Panc1 (cell line): ENCODE measurements around the gene CAMK2A. TPM values are rescaled to one million over a fixed set of nuclear protein-coding genes. Genes with fewer than 3 reads are reported as not detected.

Source experiments
- ATAC-seq: fragments of 200-7000 bp; cut with Tn5 transposase; 2 replicates; pipeline ENCODE4 v1.9.1; 2020; ENCODE audit warnings: mild to moderate bottlenecking, moderate library complexity
- BruUV-seq: library from RNA; stranded (reverse); fragments of 400-500 nt; replicated peaks from 2 replicates; lab custom pipeline; 2021; lab: Mats Ljungman, UMichigan
- CTCF ChIA-PET: fragments of 300-600 bp; sonication (Branson Sonifier 250); formaldehyde crosslinking; loops from one replicate; lab custom pipeline; 2022; ENCODE audit warnings: antibody characterized with exemption; lab: Charles Lee
- POLR2A ChIA-PET: fragments of 300-600 bp; sonication (Branson Sonifier 250); formaldehyde crosslinking; loops from one replicate; lab custom pipeline; 2022; ENCODE audit warnings: antibody characterized with exemption; lab: Charles Lee
- DNase-seq: peaks from one replicate; pipeline ENCODE4 v3.0.0-alpha.2; 2010; ENCODE audit warnings: low read depth, low spot score
- H3K27ac ChIP-seq: 2 replicates; pipeline ENCODE4 v1.5.1; 2011; ENCODE audit warnings: mild to moderate bottlenecking, low read length, inconsistent platforms
- H3K27me3 ChIP-seq: fragments of 200-500 bp; sonication (Bioruptor generic); 2 replicates; pipeline ENCODE4 v1.6.0; 2014; ENCODE audit warnings: low read length, inconsistent platforms; ENCODE audit not compliant: control insufficient read depth, insufficient read depth
- H3K36me3 ChIP-seq: fragments of 200-500 bp; sonication (Bioruptor generic); 2 replicates; pipeline ENCODE4 v1.5.1; 2014; ENCODE audit warnings: inconsistent platforms, mild to moderate bottlenecking, low read length, moderate library complexity; ENCODE audit not compliant: control insufficient read depth, insufficient read depth
- H3K4me1 ChIP-seq: 2 replicates; pipeline ENCODE4 v1.5.1; 2011; ENCODE audit warnings: inconsistent platforms, mild to moderate bottlenecking, low read length, moderate library complexity; ENCODE audit not compliant: control insufficient read depth, insufficient read depth
- H3K4me3 ChIP-seq, 2 experiments: 2 replicates each; pipeline ENCODE4 v1.5.1; 2011 to 2012; ENCODE audit warnings: low read depth in 2 of 2, low read length in 2 of 2, mild to moderate bottlenecking in 2 of 2, inconsistent platforms in 1 of 2, moderate library complexity in 1 of 2
- H3K9me3 ChIP-seq: fragments of 200-500 bp; sonication (Bioruptor generic); 2 replicates; pipeline ENCODE4 v1.5.1; 2014; ENCODE audit warnings: low read depth, mild to moderate bottlenecking, inconsistent platforms, low read length, moderate library complexity; ENCODE audit not compliant: control insufficient read depth, insufficient read depth
- POLR2AphosphoS5 ChIP-seq: IDR thresholded peaks from 2 replicates; pipeline ENCODE4 v1.6.1; 2012; ENCODE audit warnings: mild to moderate bottlenecking, low read depth, low read length, moderate library complexity
- SIN3A ChIP-seq: IDR thresholded peaks from 2 replicates; pipeline ENCODE4 v1.6.1; 2012; ENCODE audit warnings: low read depth, mild to moderate bottlenecking, low read length, moderate library complexity, borderline replicate concordance; ENCODE audit not compliant: insufficient read depth
- TCF7L2 ChIP-seq: IDR thresholded peaks from 2 replicates; pipeline ENCODE4 v1.6.1; 2011; ENCODE audit warnings: mild to moderate bottlenecking, low read depth, low read length, inconsistent platforms
- in situ Hi-C: cut with HindIII; loops from 2 replicates; pipeline ENCODE4 v1.10.0; 2016; ENCODE audit warnings: low sequenced_read_pairs, low pct_unique_long_range_greater_than_20kb
- intact Hi-C: fragments of 100-400 bp; cut with micrococcal nuclease; formaldehyde crosslinking; loops from one replicate; pipeline ENCODE4 v1.10.0; 2022; ENCODE audit not compliant: unreplicated experiment
- total RNA-seq: library from RNA; stranded (reverse); gene quantifications from one replicate; pipeline ENCODE4 v1.2.1, GENCODE V29; 2021; ENCODE audit not compliant: unreplicated experiment
- TF ChIP-seq, protein P1 (sequence below): fragments of 450-650 bp; IDR thresholded peaks from 2 replicates; pipeline ENCODE4 v1.5.1; 2017; ENCODE audit warnings: mild to moderate bottlenecking
- TF ChIP-seq, protein P2 (sequence below), 2 experiments: IDR thresholded peaks; 2 replicates each; pipeline ENCODE4 v1.6.1; 2011 to 2012; ENCODE audit warnings: low read depth in 2 of 2, control low read depth in 1 of 2, low read length in 1 of 2, mild to moderate bottlenecking in 1 of 2, moderate library complexity in 1 of 2; ENCODE audit not compliant: insufficient read depth in 1 of 2

The CAMK2A gene
- total RNA-seq, 1 experiment from 2014 or later, result 0.51 TPM

GRCh38 chr5:150254363-150254762 lies 35.2 kb downstream of the CAMK2A start:
- CTCF ChIA-PET, result no interaction called here
- intact Hi-C loops, result no loop called here

DNA sequence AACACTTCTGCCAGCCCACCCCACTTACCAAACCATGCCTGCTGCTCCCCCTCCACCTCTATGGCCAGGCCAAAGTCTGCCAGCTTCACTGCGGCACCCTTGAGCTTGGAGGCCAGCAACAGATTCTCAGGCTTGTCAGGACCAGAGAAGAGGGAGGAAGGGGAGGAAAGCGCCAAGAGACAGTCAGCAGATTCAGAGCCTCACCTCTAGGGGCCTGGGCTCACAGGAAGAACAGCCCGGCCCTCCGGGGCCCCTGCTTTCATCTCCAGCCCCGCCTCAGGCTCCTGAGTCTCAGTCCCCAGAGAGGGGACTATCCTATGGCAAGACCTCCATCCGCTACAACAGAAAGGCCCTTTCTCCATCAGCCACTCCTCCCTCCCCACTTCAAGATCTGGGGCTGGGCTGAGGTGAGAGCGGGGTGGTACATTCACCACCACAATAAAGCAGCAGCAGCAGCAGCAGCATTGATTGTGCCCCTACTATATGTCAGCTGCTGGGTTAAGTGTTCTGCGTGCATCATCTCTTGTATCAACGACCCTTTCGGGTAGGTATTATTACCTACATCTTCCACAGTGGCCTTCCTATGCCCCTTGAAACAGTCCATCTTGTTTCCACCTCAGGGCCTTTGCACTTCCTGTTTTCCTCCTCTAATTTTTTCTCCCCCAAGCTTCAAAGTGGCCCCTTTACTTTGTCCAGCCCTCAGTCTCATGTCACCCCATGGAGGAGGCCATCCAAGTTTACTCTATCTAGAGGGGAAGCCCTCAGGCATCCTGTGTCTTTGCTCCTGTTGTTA lies 36.0 kb downstream of the CAMK2A start:
- Histone ChIP-seq H3K9me3 (no peaks in the 10 kb centered on the region), H3K4me1 (no peaks in the 10 kb centered on the region), H3K27ac (no peak overlapping the region), H3K27me3 (no peaks in the 10 kb centered on the region), H3K36me3 (no peaks in the 10 kb centered on the region), H3K4me3 (no peak overlapping the region)
- intact Hi-C loops (no loop called here), in situ Hi-C loops (no loop called here)
- CTCF ChIA-PET, result no interaction called here
- POLR2A ChIA-PET, result no interaction called here
- TF ChIP-seq, protein P1, sequence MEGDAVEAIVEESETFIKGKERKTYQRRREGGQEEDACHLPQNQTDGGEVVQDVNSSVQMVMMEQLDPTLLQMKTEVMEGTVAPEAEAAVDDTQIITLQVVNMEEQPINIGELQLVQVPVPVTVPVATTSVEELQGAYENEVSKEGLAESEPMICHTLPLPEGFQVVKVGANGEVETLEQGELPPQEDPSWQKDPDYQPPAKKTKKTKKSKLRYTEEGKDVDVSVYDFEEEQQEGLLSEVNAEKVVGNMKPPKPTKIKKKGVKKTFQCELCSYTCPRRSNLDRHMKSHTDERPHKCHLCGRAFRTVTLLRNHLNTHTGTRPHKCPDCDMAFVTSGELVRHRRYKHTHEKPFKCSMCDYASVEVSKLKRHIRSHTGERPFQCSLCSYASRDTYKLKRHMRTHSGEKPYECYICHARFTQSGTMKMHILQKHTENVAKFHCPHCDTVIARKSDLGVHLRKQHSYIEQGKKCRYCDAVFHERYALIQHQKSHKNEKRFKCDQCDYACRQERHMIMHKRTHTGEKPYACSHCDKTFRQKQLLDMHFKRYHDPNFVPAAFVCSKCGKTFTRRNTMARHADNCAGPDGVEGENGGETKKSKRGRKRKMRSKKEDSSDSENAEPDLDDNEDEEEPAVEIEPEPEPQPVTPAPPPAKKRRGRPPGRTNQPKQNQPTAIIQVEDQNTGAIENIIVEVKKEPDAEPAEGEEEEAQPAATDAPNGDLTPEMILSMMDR, result no peak
- TF ChIP-seq SIN3A (no peak), TCF7L2 (no peak), POLR2AphosphoS5 (no peak)
- DNase-seq (no peak), ATAC-seq (no peak)
- no TSS peak for BruUV-seq

More at GRCh38 chr5:150254363-150254762, 35.2 kb downstream of the CAMK2A start:
- DNase-seq (no peak), ATAC-seq (no peak)
- H3K27ac ChIP-seq, result no peak overlapping the region
- POLR2A ChIA-PET, result no interaction called here
- H3K4me1 ChIP-seq, result no peaks in the 10 kb centered on the region
- TF ChIP-seq POLR2AphosphoS5, result no peak
- TF ChIP-seq TCF7L2, result no peak
- TF ChIP-seq, protein P1, result no peak
- TF ChIP-seq, protein P2, sequence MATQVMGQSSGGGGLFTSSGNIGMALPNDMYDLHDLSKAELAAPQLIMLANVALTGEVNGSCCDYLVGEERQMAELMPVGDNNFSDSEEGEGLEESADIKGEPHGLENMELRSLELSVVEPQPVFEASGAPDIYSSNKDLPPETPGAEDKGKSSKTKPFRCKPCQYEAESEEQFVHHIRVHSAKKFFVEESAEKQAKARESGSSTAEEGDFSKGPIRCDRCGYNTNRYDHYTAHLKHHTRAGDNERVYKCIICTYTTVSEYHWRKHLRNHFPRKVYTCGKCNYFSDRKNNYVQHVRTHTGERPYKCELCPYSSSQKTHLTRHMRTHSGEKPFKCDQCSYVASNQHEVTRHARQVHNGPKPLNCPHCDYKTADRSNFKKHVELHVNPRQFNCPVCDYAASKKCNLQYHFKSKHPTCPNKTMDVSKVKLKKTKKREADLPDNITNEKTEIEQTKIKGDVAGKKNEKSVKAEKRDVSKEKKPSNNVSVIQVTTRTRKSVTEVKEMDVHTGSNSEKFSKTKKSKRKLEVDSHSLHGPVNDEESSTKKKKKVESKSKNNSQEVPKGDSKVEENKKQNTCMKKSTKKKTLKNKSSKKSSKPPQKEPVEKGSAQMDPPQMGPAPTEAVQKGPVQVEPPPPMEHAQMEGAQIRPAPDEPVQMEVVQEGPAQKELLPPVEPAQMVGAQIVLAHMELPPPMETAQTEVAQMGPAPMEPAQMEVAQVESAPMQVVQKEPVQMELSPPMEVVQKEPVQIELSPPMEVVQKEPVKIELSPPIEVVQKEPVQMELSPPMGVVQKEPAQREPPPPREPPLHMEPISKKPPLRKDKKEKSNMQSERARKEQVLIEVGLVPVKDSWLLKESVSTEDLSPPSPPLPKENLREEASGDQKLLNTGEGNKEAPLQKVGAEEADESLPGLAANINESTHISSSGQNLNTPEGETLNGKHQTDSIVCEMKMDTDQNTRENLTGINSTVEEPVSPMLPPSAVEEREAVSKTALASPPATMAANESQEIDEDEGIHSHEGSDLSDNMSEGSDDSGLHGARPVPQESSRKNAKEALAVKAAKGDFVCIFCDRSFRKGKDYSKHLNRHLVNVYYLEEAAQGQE (IDR thresholded peaks at IDR 0.05; ENCODE audit: insufficient read depth in 1 of 2, low read depth in 2 of 2, low read length in 1 of 2), result no peak
- no peak for TF ChIP-seq SIN3A
- in situ Hi-C loops, result no loop called here
- H3K9me3 ChIP-seq, result no peaks in the 10 kb centered on the region
- H3K36me3 ChIP-seq, result no peaks in the 10 kb centered on the region
- H3K27me3 ChIP-seq, result no peaks in the 10 kb centered on the region
- H3K4me3 ChIP-seq, result no peak overlapping the region
- BruUV-seq, result no TSS peak
